ENCODE results near the gene MNX1. TPM values are rescaled to one million over a fixed set of nuclear protein-coding genes. Genes with fewer than 3 reads are reported as not detected.

MNX1 gene
- polyA plus RNA-seq (ENCODE audit: insufficient read length), result 0.08 TPM
- long read RNA-seq, donor 1, result 0 reads
- long read RNA-seq, donor 2, result 0 reads
- long read RNA-seq, donor 3, result 0 reads
- long read RNA-seq, donor 4, result 0 reads
- long read RNA-seq, donor 5, result 0 reads
- long read RNA-seq, donor 6, result 0 reads
- long read RNA-seq, donor 7, result 0 reads
- long read RNA-seq, donor 8, result 0 reads

GRCh38 chr7:157010588-157011332 is at the start of gene MNX1:
Gene MNX1 (minus strand): TSS chr7:157010663. CDS start chr7:157010350, 313 bp downstream.
- DNase-seq, result peak; percentile 57

- DNase-seq, result no peak
Measured at GRCh38 chr7:157059534-157059933, 49.1 kb upstream of the MNX1 start.

GRCh38 chr7:157058701-157059100 is 48.2 kb upstream of the MNX1 start:
- DNase-seq, result no peak

GRCh38 chr7:157058068-157058467 is 47.6 kb upstream of the MNX1 start:
- DNase-seq, result no peak

GRCh38 chr7:157056957-157057902 is 46.8 kb upstream of the MNX1 start:
- DNase-seq, result no peak

- DNase-seq, result no peak
Measured at GRCh38 chr7:157056246-157056645, 45.8 kb upstream of the MNX1 start.

- no peak for DNase-seq
Measured at GRCh38 chr7:157054927-157055326, 44.5 kb upstream of the MNX1 start.

- no peak for DNase-seq
Measured at GRCh38 chr7:157053118-157053517, 42.7 kb upstream of the MNX1 start.

- DNase-seq, result no peak
Measured at GRCh38 chr7:157047148-157047547, 36.7 kb upstream of the MNX1 start.

GRCh38 chr7:157046681-157047080 is 36.2 kb upstream of the MNX1 start:
- no peak for DNase-seq

GRCh38 chr7:157044943-157045660 is 34.6 kb upstream of the MNX1 start:
- DNase-seq, result no peak

GRCh38 chr7:157044147-157044687 is 33.8 kb upstream of the MNX1 start:
- DNase-seq, result no peak

- no peak for DNase-seq
Measured at GRCh38 chr7:157043745-157044144, 33.3 kb upstream of the MNX1 start.

GRCh38 chr7:157041514-157042277 is 31.2 kb upstream of the MNX1 start:
- DNase-seq, result no peak

- no peak for DNase-seq
Measured at GRCh38 chr7:157041004-157041403, 30.5 kb upstream of the MNX1 start.

- DNase-seq, result no peak
Measured at GRCh38 chr7:157037635-157038034, 27.2 kb upstream of the MNX1 start.

- no peak for DNase-seq
Measured at GRCh38 chr7:157037028-157037427, 26.6 kb upstream of the MNX1 start.

- DNase-seq, result no peak
Measured at GRCh38 chr7:157035979-157036378, 25.5 kb upstream of the MNX1 start.

- no peak for DNase-seq
Measured at GRCh38 chr7:157035302-157035701, 24.8 kb upstream of the MNX1 start.

- DNase-seq, result no peak
Measured at GRCh38 chr7:157033483-157034473, 23.3 kb upstream of the MNX1 start.
